WTC11 (cell line): ENCODE results near the gene CAPZB.

Experiments
- RELA ChIP-seq: sonication (generic); formaldehyde crosslinking; IDR thresholded peaks from 2 replicates; pipeline ENCODE4 v1.8.1; 2022; ENCODE audit warnings: missing genetic modification reagents, mild to moderate bottlenecking, borderline replicate concordance
- TF ChIP-seq, protein P1 (sequence below): fragments of 200-600 bp; IDR thresholded peaks from 2 replicates; pipeline ENCODE4 v1.8.0; 2022; ENCODE audit warnings: antibody characterized with exemption

DNA sequence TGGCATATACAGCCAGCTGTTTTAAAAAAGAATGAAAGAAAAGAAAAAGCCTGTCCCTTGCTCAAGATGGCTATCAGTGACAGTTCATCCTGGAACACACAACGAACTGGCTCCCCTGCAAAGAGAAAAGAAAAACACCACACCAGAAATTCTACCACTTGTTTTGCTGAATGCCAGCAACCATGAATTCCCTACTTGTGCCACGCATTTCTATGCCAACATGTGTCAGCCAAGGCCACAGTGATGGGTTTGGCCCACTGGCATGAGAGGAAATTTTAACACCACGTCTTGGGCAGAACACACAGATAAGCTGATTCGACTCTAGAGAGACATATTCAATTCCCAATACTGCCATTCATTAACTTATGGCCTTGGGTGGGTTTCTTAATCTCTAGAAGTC is 64.0 kb downstream of the CAPZB start:
- TF ChIP-seq, protein P1, sequence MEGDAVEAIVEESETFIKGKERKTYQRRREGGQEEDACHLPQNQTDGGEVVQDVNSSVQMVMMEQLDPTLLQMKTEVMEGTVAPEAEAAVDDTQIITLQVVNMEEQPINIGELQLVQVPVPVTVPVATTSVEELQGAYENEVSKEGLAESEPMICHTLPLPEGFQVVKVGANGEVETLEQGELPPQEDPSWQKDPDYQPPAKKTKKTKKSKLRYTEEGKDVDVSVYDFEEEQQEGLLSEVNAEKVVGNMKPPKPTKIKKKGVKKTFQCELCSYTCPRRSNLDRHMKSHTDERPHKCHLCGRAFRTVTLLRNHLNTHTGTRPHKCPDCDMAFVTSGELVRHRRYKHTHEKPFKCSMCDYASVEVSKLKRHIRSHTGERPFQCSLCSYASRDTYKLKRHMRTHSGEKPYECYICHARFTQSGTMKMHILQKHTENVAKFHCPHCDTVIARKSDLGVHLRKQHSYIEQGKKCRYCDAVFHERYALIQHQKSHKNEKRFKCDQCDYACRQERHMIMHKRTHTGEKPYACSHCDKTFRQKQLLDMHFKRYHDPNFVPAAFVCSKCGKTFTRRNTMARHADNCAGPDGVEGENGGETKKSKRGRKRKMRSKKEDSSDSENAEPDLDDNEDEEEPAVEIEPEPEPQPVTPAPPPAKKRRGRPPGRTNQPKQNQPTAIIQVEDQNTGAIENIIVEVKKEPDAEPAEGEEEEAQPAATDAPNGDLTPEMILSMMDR: no peak
- no peak for TF ChIP-seq RELA (CRISPR knock-in tag)
